IPS DF 6.9 (cell line): ENCODE measurements around the gene HLA-E.

Experiments used
- DNase-seq: peaks from one replicate; pipeline ENCODE4 v3.0.0-alpha.2; 2013; ENCODE audit warnings: low read depth, low spot score
- H3K27ac ChIP-seq: one replicate; pipeline ENCODE4 v1.5.1; 2013; ENCODE audit warnings: low read length, control low read depth
- H3K27me3 ChIP-seq: 2 replicates; pipeline ENCODE4 v1.6.1; 2013; ENCODE audit warnings: mild to moderate bottlenecking, low read length; ENCODE audit not compliant: control insufficient read depth, insufficient read depth
- H3K36me3 ChIP-seq: 2 replicates; pipeline ENCODE4 v1.6.1; 2013; ENCODE audit warnings: low read length; ENCODE audit not compliant: control insufficient read depth, insufficient read depth
- H3K4me1 ChIP-seq: 2 replicates; pipeline ENCODE4 v1.6.1; 2013; ENCODE audit warnings: low read length; ENCODE audit not compliant: control insufficient read depth, insufficient read depth
- H3K4me3 ChIP-seq: 2 replicates; pipeline ENCODE4 v1.5.1; 2013; ENCODE audit warnings: mild to moderate bottlenecking, low read length
- H3K9me3 ChIP-seq: 2 replicates; pipeline ENCODE4 v1.6.1; 2013; ENCODE audit warnings: low read length, inconsistent platforms; ENCODE audit not compliant: control insufficient read depth, insufficient read depth
- WGBS: extraction: QIAGEN DNeasy Blood & Tissue Kit; methylation state at CpG from one replicate; pipeline ENCODE4 v1.1.7; 2013; ENCODE audit warnings: mixed read lengths, missing lambda C conversion rate; ENCODE audit not compliant: insufficient read length, insufficient coverage; 5-methylcytosine and 5-hydroxymethylcytosine counted together

The HLA-E gene

DNA sequence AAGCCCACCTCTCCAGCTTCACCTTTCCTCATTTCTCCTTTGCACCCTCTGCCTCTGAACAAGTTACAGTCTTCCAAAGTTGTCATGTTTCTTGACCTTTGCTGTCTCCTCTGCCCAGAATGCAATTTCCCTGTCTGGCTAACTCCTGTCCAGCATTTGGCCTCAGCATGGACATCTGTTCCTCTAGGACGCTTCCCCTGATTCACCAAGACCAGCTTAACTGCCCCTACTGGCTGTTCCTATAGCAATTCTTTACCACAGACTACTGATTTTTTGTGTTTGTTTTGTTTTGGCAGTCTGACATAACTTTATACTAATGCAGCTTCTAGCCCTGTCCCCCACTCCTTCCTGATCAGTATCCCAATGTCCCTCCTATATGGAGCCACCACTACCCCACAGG lies 53.6 kb downstream of the HLA-E start:
- no peaks in the 10 kb centered on the region for H3K4me1 ChIP-seq
- H3K27me3 ChIP-seq = no peaks in the 10 kb centered on the region
- peaks cover 8% of the 10 kb centered on the region for H3K36me3 ChIP-seq
- H3K9me3 ChIP-seq = no peaks in the 10 kb centered on the region
- H3K4me3 ChIP-seq = no peak overlapping the region
- WGBS = no CpG with 5 or more reads among the region's 1 CpG
- DNase-seq = no peak
- no peak overlapping the region for H3K27ac ChIP-seq
